ENCODE measurements around the gene SLC45A1.
A peak's percentile ranks its signal among the peaks of the same experiment; 100 is the strongest.

SLC45A1 gene

GRCh38 chr1:8347635-8348034, 29.7 kb downstream of the SLC45A1 start:
- H3K4me3 ChIP-seq (ENCODE audit: low read depth, low read length): no peak overlapping the region
- no peak for DNase-seq (ENCODE audit: low read depth)
- TF ChIP-seq, protein P1, sequence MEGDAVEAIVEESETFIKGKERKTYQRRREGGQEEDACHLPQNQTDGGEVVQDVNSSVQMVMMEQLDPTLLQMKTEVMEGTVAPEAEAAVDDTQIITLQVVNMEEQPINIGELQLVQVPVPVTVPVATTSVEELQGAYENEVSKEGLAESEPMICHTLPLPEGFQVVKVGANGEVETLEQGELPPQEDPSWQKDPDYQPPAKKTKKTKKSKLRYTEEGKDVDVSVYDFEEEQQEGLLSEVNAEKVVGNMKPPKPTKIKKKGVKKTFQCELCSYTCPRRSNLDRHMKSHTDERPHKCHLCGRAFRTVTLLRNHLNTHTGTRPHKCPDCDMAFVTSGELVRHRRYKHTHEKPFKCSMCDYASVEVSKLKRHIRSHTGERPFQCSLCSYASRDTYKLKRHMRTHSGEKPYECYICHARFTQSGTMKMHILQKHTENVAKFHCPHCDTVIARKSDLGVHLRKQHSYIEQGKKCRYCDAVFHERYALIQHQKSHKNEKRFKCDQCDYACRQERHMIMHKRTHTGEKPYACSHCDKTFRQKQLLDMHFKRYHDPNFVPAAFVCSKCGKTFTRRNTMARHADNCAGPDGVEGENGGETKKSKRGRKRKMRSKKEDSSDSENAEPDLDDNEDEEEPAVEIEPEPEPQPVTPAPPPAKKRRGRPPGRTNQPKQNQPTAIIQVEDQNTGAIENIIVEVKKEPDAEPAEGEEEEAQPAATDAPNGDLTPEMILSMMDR (IDR thresholded peaks at IDR 0.05; ENCODE audit: insufficient read depth, low read depth, low read length, missing control alignments): no peak

DNA sequence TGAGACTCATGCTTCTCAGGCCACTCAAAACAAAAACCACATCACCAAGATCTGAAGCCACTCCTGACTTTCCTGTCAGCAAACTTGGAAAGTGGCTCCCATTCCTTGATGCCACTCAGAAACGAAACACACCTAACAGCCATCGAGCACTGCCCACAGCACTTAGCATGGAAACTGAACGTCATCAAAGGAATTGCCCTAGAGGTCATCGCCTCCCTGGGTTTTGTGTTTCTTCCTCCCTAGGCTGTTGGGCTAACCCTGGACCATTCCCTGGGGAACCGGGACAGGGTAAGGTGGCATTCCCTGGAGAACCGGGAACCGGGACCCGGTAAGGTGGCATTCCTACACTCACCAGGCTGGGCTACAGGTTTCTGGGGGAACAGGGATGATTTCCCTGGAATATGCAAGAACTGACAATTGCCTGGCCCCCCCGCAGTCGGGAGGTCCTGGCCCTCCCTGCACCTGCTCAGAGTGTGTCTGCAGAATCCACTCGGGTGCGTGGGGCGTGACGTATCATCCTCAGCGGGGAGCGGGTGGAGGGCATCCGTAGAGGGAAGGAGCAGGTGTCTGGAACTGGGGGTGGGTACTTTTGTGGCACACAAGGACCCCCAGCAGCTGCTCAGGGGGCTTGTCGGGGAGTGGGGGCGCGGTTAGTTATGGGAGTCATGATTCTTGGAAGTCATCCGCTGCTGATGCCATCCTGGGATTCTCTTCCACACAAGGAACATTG, 30.3 kb downstream of the SLC45A1 start:
- DNase-seq (ENCODE audit: low read depth): no peak
- TF ChIP-seq, protein P1 (IDR thresholded peaks at IDR 0.05; ENCODE audit: insufficient read depth, low read depth, low read length, missing control alignments): no peak
- H3K4me3 ChIP-seq (ENCODE audit: low read depth, low read length): no peak overlapping the region

DNA sequence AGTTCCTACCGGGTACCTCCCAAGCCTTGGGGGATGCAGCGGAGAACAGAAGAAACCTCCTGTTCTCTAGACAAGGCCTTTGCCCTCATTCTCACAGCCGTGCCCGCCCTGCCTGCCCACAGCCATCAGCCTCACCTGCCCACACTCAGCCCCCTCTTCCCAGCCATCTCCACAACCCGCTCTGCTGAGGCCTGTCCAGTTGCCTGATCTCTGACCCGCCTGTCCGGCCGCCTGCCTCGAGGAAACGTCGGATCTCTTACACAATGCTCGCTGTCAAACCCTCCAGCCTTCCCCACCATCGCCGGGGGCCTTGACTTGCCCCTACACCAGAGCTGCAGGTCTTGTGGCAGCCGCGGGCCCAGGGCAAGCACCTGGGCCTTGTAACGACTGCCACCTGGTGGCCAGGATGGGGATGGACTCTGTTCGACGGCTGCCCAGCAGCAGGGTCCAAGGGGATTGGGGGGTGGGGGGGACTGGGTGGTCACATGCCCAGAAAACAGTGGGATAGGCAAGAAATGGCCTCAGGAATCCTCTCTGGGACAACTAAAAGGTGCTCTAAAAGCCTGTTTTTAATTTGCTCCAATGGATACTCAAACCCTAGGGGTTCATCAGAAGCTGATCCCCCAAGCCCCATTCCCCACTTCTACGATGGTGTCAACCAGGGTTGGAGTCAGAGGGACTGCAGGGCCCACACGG, 31.0 kb downstream of the SLC45A1 start:
- TF ChIP-seq, protein P1 (IDR thresholded peaks at IDR 0.05; ENCODE audit: insufficient read depth, low read depth, low read length, missing control alignments): peak; percentile 89
- H3K4me3 ChIP-seq (ENCODE audit: low read depth, low read length): no peak overlapping the region
- peak; percentile 72 for DNase-seq (ENCODE audit: low read depth)

- no peak for DNase-seq (ENCODE audit: low read depth)
- TF ChIP-seq, protein P1 (IDR thresholded peaks at IDR 0.05; ENCODE audit: insufficient read depth, low read depth, low read length, missing control alignments): no peak
- H3K4me3 ChIP-seq (ENCODE audit: low read depth, low read length): no peak overlapping the region
Measured at GRCh38 chr1:8349473-8349865, 31.6 kb downstream of the SLC45A1 start.

GRCh38 chr1:8349961-8350360, 32.0 kb downstream of the SLC45A1 start:
- no peak overlapping the region for H3K4me3 ChIP-seq (ENCODE audit: low read depth, low read length)
- TF ChIP-seq, protein P1 (IDR thresholded peaks at IDR 0.05; ENCODE audit: insufficient read depth, low read depth, low read length, missing control alignments): no peak
- no peak for DNase-seq (ENCODE audit: low read depth)

GRCh38 chr1:8350914-8351684, 33.2 kb downstream of the SLC45A1 start:
- TF ChIP-seq, protein P1 (IDR thresholded peaks at IDR 0.05; ENCODE audit: insufficient read depth, low read depth, low read length, missing control alignments): no peak
- no peak overlapping the region for H3K4me3 ChIP-seq (ENCODE audit: low read depth, low read length)
- no peak for DNase-seq (ENCODE audit: low read depth)

Measured in GM12865 (cell line).